Endodermal cell (in vitro differentiated cells): Measurements from ENCODE around the gene ARHGAP40. TPM values are rescaled to one million over a fixed set of nuclear protein-coding genes. Genes with fewer than 3 reads are reported as not detected.

Experiments
- DNase-seq: peaks from one replicate; pipeline ENCODE4 v3.0.0-alpha.2; 2017
- H3K27ac ChIP-seq: 2 replicates; pipeline ENCODE4 v1.5.1; 2013; ENCODE audit warnings: mild to moderate bottlenecking, low read depth, low read length, moderate library complexity
- H3K27me3 ChIP-seq: 2 replicates; pipeline ENCODE4 v1.6.1; 2013; ENCODE audit warnings: mild to moderate bottlenecking, low read length, moderate library complexity; ENCODE audit not compliant: insufficient read depth, control insufficient read depth, poor library complexity, severe bottlenecking
- H3K36me3 ChIP-seq: 2 replicates; pipeline ENCODE4 v1.7.0; 2013; ENCODE audit warnings: mild to moderate bottlenecking, low read length, moderate library complexity; ENCODE audit not compliant: control insufficient read depth, insufficient read depth
- H3K4me1 ChIP-seq: one replicate; pipeline ENCODE4 v1.7.0; 2013; ENCODE audit warnings: low read length; ENCODE audit not compliant: control insufficient read depth, insufficient read depth
- H3K4me3 ChIP-seq: 2 replicates; pipeline ENCODE4 v1.5.1; 2013; ENCODE audit warnings: mild to moderate bottlenecking, low read length, moderate library complexity
- H3K9ac ChIP-seq: 2 replicates; pipeline ENCODE4 v1.6.1; 2013; ENCODE audit warnings: mild to moderate bottlenecking, low read length, moderate library complexity; ENCODE audit not compliant: poor library complexity, severe bottlenecking; ENCODE audit errors: extremely low read depth
- H3K9me3 ChIP-seq: 2 replicates; pipeline ENCODE4 v1.6.1; 2013; ENCODE audit warnings: mild to moderate bottlenecking, low read length, moderate library complexity; ENCODE audit not compliant: control insufficient read depth
- H3K27ac Mint-ChIP-seq: 2 replicates; pipeline ENCODE4 v1.8.0; 2020; ENCODE audit warnings: mixed read lengths
- H3K27me3 Mint-ChIP-seq: 2 replicates; pipeline ENCODE4 v1.8.0; 2021; ENCODE audit warnings: mild to moderate bottlenecking, mixed read lengths; ENCODE audit not compliant: insufficient read depth
- H3K36me3 Mint-ChIP-seq: 2 replicates; pipeline ENCODE4 v1.8.0; 2020; ENCODE audit warnings: low read depth, mixed read lengths
- H3K4me1 Mint-ChIP-seq: 2 replicates; pipeline ENCODE4 v1.8.0; 2020; ENCODE audit warnings: mixed read lengths
- H3K4me3 Mint-ChIP-seq: 2 replicates; pipeline ENCODE4 v1.8.0; 2020; ENCODE audit warnings: mild to moderate bottlenecking, moderate library complexity, mixed read lengths
- H3K9me3 Mint-ChIP-seq: 2 replicates; pipeline ENCODE4 v1.8.0; 2020; ENCODE audit warnings: mild to moderate bottlenecking, mixed read lengths
- WGBS, 2 experiments: methylation state at CpG; one replicate each; pipeline versions ENCODE4 v1.1.5 to v1.1.7; 2013; ENCODE audit warnings: missing lambda C conversion rate in 2 of 2, mixed read lengths in 1 of 2; ENCODE audit not compliant: insufficient coverage in 1 of 2, insufficient read length in 1 of 2; 5-methylcytosine and 5-hydroxymethylcytosine counted together
- total RNA-seq, 2 donors: library from RNA; stranded (reverse); fragmentation: NEBNext Ultra II Directional in 1 of 2; extraction: Animal tissue kit (Norgen Biotek cat#: 25700) in 1 of 2; gene quantifications; 2 replicates in 1 of 2; 3 replicates in 1 of 2; pipeline ENCODE4 v1.2.1, GENCODE V29; 2021
- TF ChIP-seq, protein P1 (sequence below): fragments of 200-600 bp; sonication (generic); conservative IDR thresholded peaks from 2 replicates; pipeline ENCODE4 v1.5.0; 2021; ENCODE audit warnings: antibody characterized with exemption, mild to moderate bottlenecking

Gene ARHGAP40
- total RNA-seq, 2 donors from 2014 or later = 5.5 to 18.5 TPM

DNA sequence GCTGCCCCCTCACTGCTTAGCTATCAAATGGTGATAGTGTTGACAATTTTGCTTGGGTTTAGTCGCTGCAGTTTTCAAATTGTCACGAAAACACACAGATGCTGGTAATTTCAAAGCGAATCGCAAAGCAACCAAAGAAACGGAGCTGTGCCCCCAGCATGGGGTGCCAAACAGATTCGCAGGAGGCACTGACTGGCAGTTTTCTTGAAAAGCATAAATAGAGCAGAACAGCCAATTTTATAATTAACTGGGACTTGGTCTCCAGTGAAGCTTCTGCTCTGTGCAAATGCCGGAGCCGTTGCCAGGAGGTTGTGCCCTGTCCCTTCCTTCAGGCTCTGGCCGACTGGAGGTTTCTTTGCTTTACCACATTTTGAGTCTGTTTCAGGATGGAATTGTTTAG is 18.8 kb downstream of the ARHGAP40 start:
- H3K4me3 ChIP-seq = no peak overlapping the region
- Mint-ChIP-seq H3K36me3 (peaks cover 35% of the 10 kb centered on the region), H3K9me3 (peaks cover 1% of the 10 kb centered on the region), H3K4me3 (no peak overlapping the region), H3K4me1 (peaks cover 28% of the 10 kb centered on the region), H3K27ac (peak overlapping the region; percentile 49), H3K27me3 (no peaks in the 10 kb centered on the region)
- H3K9me3 ChIP-seq = peaks cover 6% of the 10 kb centered on the region
- peaks cover 28% of the 10 kb centered on the region for H3K36me3 ChIP-seq
- 79 to 84% methylated on average over 8 to 9 of the region's 9 CpGs for WGBS, 2 experiments
- no peak overlapping the region for H3K9ac ChIP-seq
- TF ChIP-seq, protein P1, sequence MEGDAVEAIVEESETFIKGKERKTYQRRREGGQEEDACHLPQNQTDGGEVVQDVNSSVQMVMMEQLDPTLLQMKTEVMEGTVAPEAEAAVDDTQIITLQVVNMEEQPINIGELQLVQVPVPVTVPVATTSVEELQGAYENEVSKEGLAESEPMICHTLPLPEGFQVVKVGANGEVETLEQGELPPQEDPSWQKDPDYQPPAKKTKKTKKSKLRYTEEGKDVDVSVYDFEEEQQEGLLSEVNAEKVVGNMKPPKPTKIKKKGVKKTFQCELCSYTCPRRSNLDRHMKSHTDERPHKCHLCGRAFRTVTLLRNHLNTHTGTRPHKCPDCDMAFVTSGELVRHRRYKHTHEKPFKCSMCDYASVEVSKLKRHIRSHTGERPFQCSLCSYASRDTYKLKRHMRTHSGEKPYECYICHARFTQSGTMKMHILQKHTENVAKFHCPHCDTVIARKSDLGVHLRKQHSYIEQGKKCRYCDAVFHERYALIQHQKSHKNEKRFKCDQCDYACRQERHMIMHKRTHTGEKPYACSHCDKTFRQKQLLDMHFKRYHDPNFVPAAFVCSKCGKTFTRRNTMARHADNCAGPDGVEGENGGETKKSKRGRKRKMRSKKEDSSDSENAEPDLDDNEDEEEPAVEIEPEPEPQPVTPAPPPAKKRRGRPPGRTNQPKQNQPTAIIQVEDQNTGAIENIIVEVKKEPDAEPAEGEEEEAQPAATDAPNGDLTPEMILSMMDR = no peak
- DNase-seq = no peak
- H3K27ac ChIP-seq = no peak overlapping the region
- H3K27me3 ChIP-seq = no peaks in the 10 kb centered on the region
- no peaks in the 10 kb centered on the region for H3K4me1 ChIP-seq

DNA sequence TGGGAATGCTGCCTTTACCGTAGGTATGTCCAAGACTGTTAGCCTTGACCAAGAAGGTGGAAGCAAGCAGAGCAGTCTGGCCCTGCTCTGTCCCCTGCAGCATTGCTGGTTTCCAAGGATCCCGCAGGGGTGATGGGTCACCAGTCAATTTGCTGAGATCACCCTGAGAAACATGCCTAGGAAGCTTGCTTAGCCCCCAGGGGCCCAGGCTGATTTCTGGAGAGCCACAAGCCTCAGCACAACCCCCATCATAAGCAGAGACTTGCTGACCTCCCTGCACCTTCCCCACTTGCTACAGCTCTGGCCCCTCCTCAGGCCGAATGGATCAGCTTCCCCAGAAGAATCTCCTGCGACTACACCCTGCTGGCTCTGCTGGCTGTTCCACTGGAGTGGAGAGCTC is 21.5 kb downstream of the ARHGAP40 start:
- peaks cover 48% of the 10 kb centered on the region for H3K36me3 Mint-ChIP-seq

DNA sequence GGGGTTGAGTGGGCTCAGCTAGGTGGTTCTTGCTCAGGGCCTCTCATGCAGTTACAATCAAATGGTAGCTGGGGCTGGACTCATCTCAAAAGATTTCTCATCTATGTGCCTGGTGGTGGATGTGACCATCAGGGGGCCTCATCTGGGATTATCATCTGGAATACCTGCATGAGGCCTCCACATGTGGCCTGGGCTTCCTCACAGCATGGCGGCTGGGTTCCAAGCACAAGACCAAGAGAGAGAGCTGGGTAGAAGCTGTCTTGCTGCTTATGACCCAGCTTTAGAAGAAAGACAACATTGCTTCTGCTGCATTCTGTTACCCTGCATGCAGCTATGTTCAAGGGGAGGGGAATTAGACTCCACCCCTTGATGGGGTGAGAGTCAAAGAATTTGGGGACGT is 22.5 kb downstream of the ARHGAP40 start:
- H3K27me3 ChIP-seq = no peaks in the 10 kb centered on the region
- TF ChIP-seq, protein P1 = no peak
- H3K4me1 Mint-ChIP-seq = peaks cover 19% of the 10 kb centered on the region
- no peak for DNase-seq
- H3K36me3 ChIP-seq = peaks cover 38% of the 10 kb centered on the region
- no peaks in the 10 kb centered on the region for H3K9me3 Mint-ChIP-seq
- H3K36me3 Mint-ChIP-seq = peaks cover 46% of the 10 kb centered on the region
- peaks cover 6% of the 10 kb centered on the region for H3K9me3 ChIP-seq
- no peaks in the 10 kb centered on the region for H3K4me1 ChIP-seq
- no peak overlapping the region for H3K27ac ChIP-seq
- H3K4me3 ChIP-seq = no peak overlapping the region
- H3K4me3 Mint-ChIP-seq = no peak overlapping the region
- no peaks in the 10 kb centered on the region for H3K27me3 Mint-ChIP-seq
- no peak overlapping the region for H3K9ac ChIP-seq
- WGBS, 2 experiments = 87 to 100% methylated on average over 2 of the region's 2 CpGs
- no peak overlapping the region for H3K27ac Mint-ChIP-seq

More for the DNA sequence above, 21.5 kb downstream of the ARHGAP40 start:
- Histone ChIP-seq H3K9me3 (peaks cover 6% of the 10 kb centered on the region), H3K27me3 (no peaks in the 10 kb centered on the region), H3K36me3 (peaks cover 38% of the 10 kb centered on the region), H3K9ac (no peak overlapping the region), H3K4me1 (no peaks in the 10 kb centered on the region), H3K4me3 (no peak overlapping the region), H3K27ac (no peak overlapping the region)
- WGBS, 2 experiments = 87 to 100% methylated on average over 2 to 4 of the region's 4 CpGs
- Mint-ChIP-seq H3K4me3 (no peak overlapping the region), H3K27me3 (no peaks in the 10 kb centered on the region), H3K9me3 (no peaks in the 10 kb centered on the region), H3K4me1 (peaks cover 18% of the 10 kb centered on the region), H3K27ac (no peak overlapping the region)
- TF ChIP-seq, protein P1 = no peak
- no peak for DNase-seq
